Motor neuron (in vitro differentiated cells): ENCODE measurements around the gene RFPL2. TPM values are rescaled to one million over a fixed set of nuclear protein-coding genes. Genes with fewer than 3 reads are reported as not detected.
"Not testable (repeated sequence)": the region's sequence is repeated elsewhere in the genome, so short reads cannot be mapped to it uniquely, and the experiment has no call there.

Experiments
- ATAC-seq, 8 experiments: fragments of 200-7000 bp; cut with Tn5 transposase; replicated peaks in 6 of 8; 2 replicates each; pipeline ENCODE4 v1.8.0; 2021; ENCODE audit warnings: mild to moderate bottlenecking in 8 of 8, moderate library complexity in 8 of 8
- H3K27ac ChIP-seq, 2 donors: fragments of 250-450 bp; sonication (Bioruptor Pico); 2 replicates each; pipeline ENCODE4 v1.9.0; 2021; ENCODE audit warnings: antibody characterized with exemption in 2 of 2, mild to moderate bottlenecking in 2 of 2, moderate library complexity in 1 of 2
- H3K4me1 ChIP-seq, 2 donors: fragments of 250-450 bp; sonication (Bioruptor Pico); replicated peaks in 1 of 2; 2 replicates each; pipeline ENCODE4 v1.6.1; 2021; ENCODE audit warnings: antibody characterized with exemption in 2 of 2, mild to moderate bottlenecking in 2 of 2, moderate library complexity in 1 of 2
- H3K4me3 ChIP-seq, 5 donors: fragments of 250-450 bp; sonication (Bioruptor Pico); 2 replicates each; pipeline ENCODE4 v1.9.0; 2021; ENCODE audit warnings: antibody characterized with exemption in 5 of 5, mild to moderate bottlenecking in 5 of 5, moderate library complexity in 4 of 5
- WGBS, 10 experiments: fragments of 450-650 bp; shearing (Covaris generic); methylation state at CpG; one replicate each; pipeline ENCODE4 v1.0.0; 2022; 5-methylcytosine and 5-hydroxymethylcytosine counted together
- in situ Hi-C, 9 experiments: fragments of 400-800 bp; cut with MboI; loops; one replicate each; pipeline ENCODE4 v1.15.0; 2021; ENCODE audit warnings: low sequenced_read_pairs in 9 of 9, low pct_unique_long_range_greater_than_20kb in 2 of 9; ENCODE audit not compliant: unreplicated experiment in 9 of 9
- total RNA-seq, 8 experiments: library from RNA; unstranded; fragments of 300-600 nt; gene quantifications; 2 replicates each; pipeline versions ENCODE4 v1.2.3 to v1.2.4, GENCODE V29; 2022

The RFPL2 gene
- total RNA-seq, 8 experiments from 2014 or later: 0.42 to 1.3 (median 0.89) TPM; not detected in 2

GRCh38 chr22:32148372-32148771 is 56.5 kb downstream of the RFPL2 start:
- 76 to 100% (median 90%) methylated on average over 2 to 3 of the region's 4 CpGs; no CpG with 5 or more reads in 7 of the 10 experiments for WGBS, 10 experiments
- ATAC-seq: not testable (repeated sequence)

GRCh38 chr22:32147128-32147527 is 57.7 kb downstream of the RFPL2 start:
- 0 to 100% (median 49%) methylated on average over 1 to 4 of the region's 8 CpGs; no CpG with 5 or more reads in 2 of the 10 experiments for WGBS, 10 experiments
- not testable (repeated sequence) for H3K4me3 ChIP-seq, ATAC-seq, H3K4me1 ChIP-seq, H3K27ac ChIP-seq
- in situ Hi-C loops: loop anchor here in 1 of 9 experiments (25.0 kb wide), 1 partner anchor 115 kb away; the partner anchor contains the start of gene SLC5A4

More at GRCh38 chr22:32148372-32148771, 56.5 kb downstream of the RFPL2 start:
- H3K4me1 ChIP-seq, H3K27ac ChIP-seq, H3K4me3 ChIP-seq: not testable (repeated sequence)
- in situ Hi-C loops: loop anchor here in 1 of 9 experiments (25.0 kb wide), 1 partner anchor 114 kb away; the partner anchor contains the start of gene SLC5A4

GRCh38 chr22:32144496-32145274 is 60.2 kb downstream of the RFPL2 start:
- no peaks in the 10 kb centered on the region for H3K4me1 ChIP-seq
- ATAC-seq: peak in 1 of 8 experiments; percentile 19
- 33 to 100% (median 78%) methylated on average over 2 to 4 of the region's 6 CpGs; no CpG with 5 or more reads in 2 of the 10 experiments for WGBS, 10 experiments
- in situ Hi-C loops: loop anchor here in 1 of 9 experiments (25.0 kb wide), 1 partner anchor 118 kb away; the partner anchor contains the start of gene SLC5A4
- H3K4me3 ChIP-seq: no peak overlapping the region
- H3K27ac ChIP-seq: no peak overlapping the region

GRCh38 chr22:32142600-32142999 is 62.3 kb downstream of the RFPL2 start:
- ATAC-seq: no peak
- in situ Hi-C loops: loop anchor here in 1 of 9 experiments (25.0 kb wide), 1 partner anchor 120 kb away; the partner anchor contains the start of gene SLC5A4
- Histone ChIP-seq H3K4me1 (no peaks in the 10 kb centered on the region), H3K27ac (no peak overlapping the region), H3K4me3 (no peak overlapping the region)

- WGBS, 10 experiments: no CpG with 5 or more reads among the region's 6 CpGs
- not testable (repeated sequence) for H3K4me1 ChIP-seq, H3K27ac ChIP-seq, H3K4me3 ChIP-seq
- ATAC-seq: peak in 6 of 8 experiments; percentile 32 to 95 (median 76)
- in situ Hi-C loops: loop anchor here in 1 of 9 experiments (25.0 kb wide), 1 partner anchor 122 kb away; the partner anchor contains the start of gene SLC5A4
These were observed 64.2 kb downstream of the RFPL2 start for GRCh38 chr22:32140688-32141087.

Other genes starting within 250 kb of the RFPL2 start
- under 1 TPM in 6 of 8 experiments, not detected in 2; under 0.01 to 0.19 (median 0.11) TPM for gene SLC5A1, start 161.8 kb downstream of the RFPL2 start, total RNA-seq
- 1 to 10 TPM in 4 of 8 experiments, under 1 TPM in 1, not detected in 3; 0.71 to 5.2 (median 3.0) TPM for gene C22orf42, start 45.8 kb downstream of the RFPL2 start, total RNA-seq
- under 1 TPM in 2 of 8 experiments, not detected in 6; 0.14 to 0.81 TPM for gene SLC5A4, start 50.3 kb upstream of the RFPL2 start, total RNA-seq
- gene RFPL3, start 152.8 kb upstream of the RFPL2 start, total RNA-seq: under 1 TPM in 2 of 8 experiments, not detected in 6; 0.24 to 0.31 TPM
- 100 to 1,000 TPM in 2 of 8 experiments, 10 to 100 TPM in 6; 73.0 to 114 (median 81.8) TPM for gene RTCB, start 207.2 kb upstream of the RFPL2 start, total RNA-seq